Measurements from ENCODE around the gene PTPN7. TPM values are rescaled to one million over a fixed set of nuclear protein-coding genes. Genes with fewer than 3 reads are reported as not detected.

The PTPN7 gene
- total and polyA plus RNA-seq, 10 of the 15 experiments (the other 5 are each of a cell fraction or from before 2014, with no cell fraction given) = 7.9 to 117 (median 102) TPM

DNA sequence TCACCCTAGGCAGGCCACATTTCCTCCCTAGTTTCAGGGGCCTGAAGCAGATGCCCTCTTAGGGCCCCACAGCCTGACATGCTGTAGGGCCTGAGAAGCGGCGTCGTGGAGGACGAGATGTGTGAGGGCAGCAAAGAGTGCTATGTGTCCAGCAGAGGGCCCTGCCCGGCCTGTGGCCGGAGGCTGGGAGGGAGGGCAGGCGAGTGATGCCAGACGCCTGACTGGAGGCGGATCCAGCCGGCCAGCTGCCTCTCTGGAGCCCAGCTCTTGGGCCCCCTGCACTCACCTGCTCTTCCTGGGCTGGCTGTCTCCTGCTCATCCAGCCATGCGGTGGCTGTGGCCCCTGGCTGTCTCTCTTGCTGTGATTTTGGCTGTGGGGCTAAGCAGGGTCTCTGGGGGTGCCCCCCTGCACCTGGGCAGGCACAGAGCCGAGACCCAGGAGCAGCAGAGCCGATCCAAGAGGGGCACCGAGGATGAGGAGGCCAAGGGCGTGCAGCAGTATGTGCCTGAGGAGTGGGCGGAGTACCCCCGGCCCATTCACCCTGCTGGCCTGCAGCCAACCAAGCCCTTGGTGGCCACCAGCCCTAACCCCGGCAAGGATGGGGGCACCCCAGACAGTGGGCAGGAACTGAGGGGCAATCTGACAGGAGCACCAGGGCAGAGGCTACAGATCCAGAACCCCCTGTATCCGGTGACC, 37.6 kb downstream of the PTPN7 start, which contains the start of gene GPR37L1:
Gene GPR37L1 (plus strand): TSS at position 279 of the 697 bp plus-strand sequence. CDS start 47 bp downstream, at position 326.
- in situ Hi-C loops (cut with MboI) (loop anchor here (5.0 kb wide), 2 partner anchors 110 to 230 kb away; partner anchors contain the start of gene ELF3), intact Hi-C loops (cut with micrococcal nuclease; ENCODE audit: unreplicated experiment) (no loop called here)

More for the DNA sequence above, 37.6 kb downstream of the PTPN7 start, which contains the start of gene GPR37L1:
- H3K9ac ChIP-seq (ENCODE audit: control insufficient read depth, insufficient read depth, low read length) = no peak within 1 kb of the TSS
- WGBS (ENCODE audit: insufficient coverage, insufficient replicate concordance, low lambda C conversion rate, missing lambda C conversion rate) = 35% methylated on average over 19 of the region's 19 CpGs
- BruUV-seq (replicated peaks) = no TSS peak
- no peak within 1 kb of the TSS for H3K4me2 ChIP-seq (ENCODE audit: control insufficient read depth, insufficient read depth)
- peaks cover 0 to 2% of the 10 kb centered on the region in 2 experiments for H3K27me3 ChIP-seq (replicated peaks in 1 of 2; ENCODE audit: control insufficient read depth in 2 of 2, insufficient read depth in 2 of 2, low read length in 1 of 2)
- ChIA-PET CTCF (interaction anchor here (0.7 to 9.3 kb wide), 5 partner anchors 9 to 157 kb away, joined by 3 to 119 read pairs (median 4); no protein-coding TSS in a partner anchor), POLR2A (no interaction called here), SMC1A (ENCODE audit: uncharacterized antibody, unreplicated experiment) (no interaction called here), RAD21 (ENCODE audit: unreplicated experiment) (interaction anchor here (1.1 kb wide), 1 partner anchor 36 kb away, joined by 3 read pairs; no protein-coding TSS in a partner anchor)
- TF ChIP-seq IKZF2 (IDR thresholded peaks at IDR 0.05) (no peak), JUNB (IDR thresholded peaks at IDR 0.05) (no peak), ASH2L (IDR thresholded peaks at IDR 0.05; ENCODE audit: borderline replicate concordance, low read depth) (no peak), IKZF1 (conservative IDR thresholded peaks at IDR 0.05) (no peak), BRCA1 (IDR thresholded peaks at IDR 0.05; ENCODE audit: low read depth, low read length) (no peak), HDGF (IDR thresholded peaks at IDR 0.05) (no peak), SREBF2 (IDR thresholded peaks at IDR 0.05; ENCODE audit: low read length) (no peak)
- TF ChIP-seq, protein P1, sequence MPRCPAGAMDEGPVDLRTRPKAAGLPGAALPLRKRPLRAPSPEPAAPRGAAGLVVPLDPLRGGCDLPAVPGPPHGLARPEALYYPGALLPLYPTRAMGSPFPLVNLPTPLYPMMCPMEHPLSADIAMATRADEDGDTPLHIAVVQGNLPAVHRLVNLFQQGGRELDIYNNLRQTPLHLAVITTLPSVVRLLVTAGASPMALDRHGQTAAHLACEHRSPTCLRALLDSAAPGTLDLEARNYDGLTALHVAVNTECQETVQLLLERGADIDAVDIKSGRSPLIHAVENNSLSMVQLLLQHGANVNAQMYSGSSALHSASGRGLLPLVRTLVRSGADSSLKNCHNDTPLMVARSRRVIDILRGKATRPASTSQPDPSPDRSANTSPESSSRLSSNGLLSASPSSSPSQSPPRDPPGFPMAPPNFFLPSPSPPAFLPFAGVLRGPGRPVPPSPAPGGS (IDR thresholded peaks at IDR 0.05; ENCODE audit: borderline replicate concordance, insufficient read depth, low read depth, low read length, poor library complexity, severe bottlenecking) = no peak
- H3K79me2 ChIP-seq (ENCODE audit: control insufficient read depth, insufficient read depth, low read length) = no peaks in the 10 kb centered on the region
- no peaks in the 10 kb centered on the region for H3K9me3 ChIP-seq (replicated peaks; ENCODE audit: control insufficient read depth, insufficient read depth, low read length)
- no peak within 1 kb of the TSS for H3K4me3 ChIP-seq
- no peak for ATAC-seq
- no peaks in the 10 kb centered on the region for H3K36me3 ChIP-seq (ENCODE audit: control insufficient read depth in 2 of 2, insufficient read depth in 2 of 2, low read length in 1 of 2)
- no peak for FAIRE-seq
- H3K4me1 ChIP-seq (ENCODE audit: control insufficient read depth, insufficient read depth, low read length) = no peaks in the 10 kb centered on the region
- DNase-seq (ENCODE audit: low read depth, low spot score) = no peak
- no peak within 1 kb of the TSS for H3K27ac ChIP-seq (ENCODE audit: control insufficient read depth, insufficient read depth)
- no peaks in the 10 kb centered on the region for H4K20me1 ChIP-seq (ENCODE audit: control insufficient read depth, insufficient read depth)
- no peak within 1 kb of the TSS for H2AFZ ChIP-seq (ENCODE audit: control insufficient read depth, low read depth, low read length)
